ENCODE data around the gene PRELID3B.

DNA sequence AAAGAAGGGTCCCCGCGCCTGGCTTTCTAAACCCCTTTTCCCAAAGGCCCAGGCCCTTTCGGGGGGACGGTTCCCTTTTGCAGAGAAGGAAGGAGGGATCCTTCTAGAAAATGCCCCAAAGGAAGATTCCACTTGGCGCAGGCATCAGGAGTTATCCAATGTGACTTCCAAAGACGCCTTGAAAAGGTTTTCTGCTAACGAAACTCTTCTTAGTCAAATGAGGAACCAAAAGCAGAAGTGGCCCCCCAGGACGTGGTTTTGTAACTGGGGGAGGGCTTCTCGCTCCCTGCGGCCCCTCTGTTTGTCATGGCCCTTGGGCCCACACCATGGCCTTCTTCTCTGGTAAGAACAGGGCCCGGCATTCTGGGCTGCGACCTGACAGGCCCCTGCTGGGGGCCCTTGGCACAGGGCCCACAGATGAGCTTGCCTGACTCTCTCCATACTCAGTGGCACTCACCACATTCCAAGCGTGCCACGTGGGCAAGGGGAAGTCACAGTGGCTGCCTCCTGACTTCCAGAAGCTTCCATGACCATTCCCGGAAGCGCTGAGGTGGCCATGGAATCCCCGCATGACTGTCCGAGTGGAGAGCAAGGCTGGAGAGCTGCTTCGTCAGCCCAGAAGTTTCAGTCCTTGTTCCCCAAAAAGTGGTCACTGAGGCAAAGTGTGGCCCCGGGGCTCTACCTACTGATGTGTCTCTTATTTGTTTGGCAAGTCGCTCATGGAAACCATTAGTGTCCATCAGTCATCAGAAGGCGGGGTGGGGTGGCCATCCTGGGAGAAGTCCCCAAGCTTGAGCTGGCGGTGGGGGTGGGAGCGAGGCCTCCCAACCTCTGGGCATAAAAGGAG, 34.7 kb downstream of the PRELID3B start:
- TF ChIP-seq POLR2A (IDR thresholded peaks at IDR 0.05) (no peak), CTCF (IDR thresholded peaks at IDR 0.05) (no peak)

Measured in upper lobe of left lung (tissue), 4 donors.